ENCODE measurements around the gene PLIN3. TPM values are rescaled to one million over a fixed set of nuclear protein-coding genes. Genes with fewer than 3 reads are reported as not detected.
"Not testable (repeated sequence)": the region's sequence is repeated elsewhere in the genome, so short reads cannot be mapped to it uniquely, and the experiment has no call there.

The PLIN3 gene
- total RNA-seq, 1 donor from 2014 or later: 44.5 TPM

GRCh38 chr19:4830768-4831265, 36.6 kb downstream of the PLIN3 start:
- intact Hi-C loops (cut with DNase I): no loop called here
- no peaks in the 10 kb centered on the region for H3K9me3 ChIP-seq
- peaks cover 28% of the 10 kb centered on the region for H3K4me1 ChIP-seq
- no peak for DNase-seq
- H3K27me3 ChIP-seq (ENCODE audit: low read depth): no peaks in the 10 kb centered on the region
- H3K4me3 ChIP-seq: peak overlapping the region; percentile 98
- TF ChIP-seq CTCF (IDR thresholded peaks at IDR 0.05): no peak
- peaks cover 2% of the 10 kb centered on the region for H3K36me3 ChIP-seq
- ATAC-seq: peak; percentile 18 to 23
- H3K27ac ChIP-seq: peak overlapping the region; percentile 94

- Histone ChIP-seq H3K27me3 (ENCODE audit: low read depth) (no peaks in the 10 kb centered on the region), H3K9me3 (no peaks in the 10 kb centered on the region), H3K4me1 (peaks cover 28% of the 10 kb centered on the region), H3K4me3 (peak overlapping the region; percentile 98), H3K36me3 (peaks cover 3% of the 10 kb centered on the region), H3K27ac (peak overlapping the region; percentile 94)
- no peak for TF ChIP-seq CTCF (IDR thresholded peaks at IDR 0.05)
- ATAC-seq (no peak), DNase-seq (no peak)
- intact Hi-C loops (cut with DNase I): no loop called here
Observed at GRCh38 chr19:4830332-4830731, 37.1 kb downstream of the PLIN3 start.

- Histone ChIP-seq H3K4me3 (no peak overlapping the region), H3K27ac (no peak overlapping the region), H3K27me3 (ENCODE audit: low read depth) (no peaks in the 10 kb centered on the region), H3K4me1 (peaks cover 28% of the 10 kb centered on the region), H3K9me3 (no peaks in the 10 kb centered on the region), H3K36me3 (peaks cover 6% of the 10 kb centered on the region)
- DNase-seq (no peak), ATAC-seq (no peak)
- intact Hi-C loops (cut with DNase I): no loop called here
- TF ChIP-seq CTCF (IDR thresholded peaks at IDR 0.05): no peak
Observed at GRCh38 chr19:4829001-4829712, 38.3 kb downstream of the PLIN3 start.

- Histone ChIP-seq H3K9me3 (no peaks in the 10 kb centered on the region), H3K36me3 (peaks cover 17% of the 10 kb centered on the region), H3K4me1 (peaks cover under 1% of the 10 kb centered on the region), H3K4me3 (no peak overlapping the region), H3K27me3 (ENCODE audit: low read depth) (no peaks in the 10 kb centered on the region), H3K27ac (no peak overlapping the region)
- intact Hi-C loops (cut with DNase I): no loop called here
- ATAC-seq: no peak
- DNase-seq: no peak
- TF ChIP-seq CTCF (IDR thresholded peaks at IDR 0.05): no peak
Observed at GRCh38 chr19:4823577-4823976, 43.9 kb downstream of the PLIN3 start.

- H3K4me1 ChIP-seq; H3K9me3 ChIP-seq; intact Hi-C loops (cut with DNase I); DNase-seq; H3K27me3 ChIP-seq (ENCODE audit: low read depth); ATAC-seq; H3K4me3 ChIP-seq; H3K27ac ChIP-seq: not testable (repeated sequence)
- H3K36me3 ChIP-seq: peaks cover 29% of the 10 kb centered on the region
Observed at GRCh38 chr19:4822354-4822753, 45.1 kb downstream of the PLIN3 start.

GRCh38 chr19:4821265-4821664, 46.2 kb downstream of the PLIN3 start:
- H3K27me3 ChIP-seq (ENCODE audit: low read depth): no peaks in the 10 kb centered on the region
- H3K36me3 ChIP-seq: peaks cover 40% of the 10 kb centered on the region
- H3K27ac ChIP-seq: no peak overlapping the region
- no peak for TF ChIP-seq CTCF (IDR thresholded peaks at IDR 0.05)
- DNase-seq: no peak
- H3K4me1 ChIP-seq: peaks cover 3% of the 10 kb centered on the region
- ATAC-seq: no peak
- H3K9me3 ChIP-seq: no peaks in the 10 kb centered on the region
- intact Hi-C loops (cut with DNase I): no loop called here
- H3K4me3 ChIP-seq: no peak overlapping the region
